Endothelial cell of umbilical vein (primary cell): ENCODE measurements around the gene RWDD4.

Experiments
- EZH2 ChIP-seq: IDR thresholded peaks from 2 replicates; pipeline ENCODE4 v1.6.1; 2012; ENCODE audit warnings: borderline replicate concordance, low read depth, mild to moderate bottlenecking, moderate library complexity, low read length, inconsistent platforms; ENCODE audit not compliant: severe bottlenecking
- FOS ChIP-seq: IDR thresholded peaks from 2 replicates; pipeline ENCODE4 v1.6.1; 2011; ENCODE audit warnings: mild to moderate bottlenecking, low read length, moderate library complexity, borderline replicate concordance; ENCODE audit not compliant: insufficient read depth
- GATA2 ChIP-seq: IDR thresholded peaks from 2 replicates; pipeline ENCODE4 v1.7.0; 2011; ENCODE audit warnings: low read depth, mild to moderate bottlenecking, moderate library complexity, mixed read lengths, low read length; ENCODE audit not compliant: insufficient read length, insufficient read depth
- JUN ChIP-seq: IDR thresholded peaks from 2 replicates; pipeline ENCODE4 v1.6.1; 2011; ENCODE audit warnings: borderline replicate concordance, low read depth; ENCODE audit not compliant: insufficient read length, insufficient read depth
- MYC ChIP-seq: IDR thresholded peaks from one replicate; pipeline ENCODE4 v1.6.1; 2011; ENCODE audit warnings: mild to moderate bottlenecking, low read depth, low read length
- POLR2A ChIP-seq: IDR thresholded peaks from 2 replicates; pipeline ENCODE4 v1.6.1; 2012; ENCODE audit warnings: low read depth, mild to moderate bottlenecking, control low read depth, low read length
- POLR2AphosphoS5 ChIP-seq: IDR thresholded peaks from 2 replicates; pipeline ENCODE4 v1.6.1; 2012; ENCODE audit warnings: low read depth, mild to moderate bottlenecking, control low read depth, low read length, moderate library complexity; ENCODE audit not compliant: insufficient read depth
- TF ChIP-seq, protein P1 (sequence below), 2 donors: IDR thresholded peaks; 1 replicate in 1 of 2; 2 replicates in 1 of 2; pipeline ENCODE4 v1.5.1; 2011; ENCODE audit warnings: low read length in 2 of 2, mild to moderate bottlenecking in 2 of 2, moderate library complexity in 2 of 2, control low read depth in 1 of 2, inconsistent platforms in 1 of 2, low read depth in 1 of 2; ENCODE audit not compliant: insufficient read depth in 1 of 2; ENCODE audit errors: extremely low read depth in 1 of 2
- TF ChIP-seq, protein P2 (sequence below): IDR thresholded peaks from 2 replicates; pipeline ENCODE4 v1.6.1; 2011; ENCODE audit not compliant: insufficient read depth, insufficient read length

DNA sequence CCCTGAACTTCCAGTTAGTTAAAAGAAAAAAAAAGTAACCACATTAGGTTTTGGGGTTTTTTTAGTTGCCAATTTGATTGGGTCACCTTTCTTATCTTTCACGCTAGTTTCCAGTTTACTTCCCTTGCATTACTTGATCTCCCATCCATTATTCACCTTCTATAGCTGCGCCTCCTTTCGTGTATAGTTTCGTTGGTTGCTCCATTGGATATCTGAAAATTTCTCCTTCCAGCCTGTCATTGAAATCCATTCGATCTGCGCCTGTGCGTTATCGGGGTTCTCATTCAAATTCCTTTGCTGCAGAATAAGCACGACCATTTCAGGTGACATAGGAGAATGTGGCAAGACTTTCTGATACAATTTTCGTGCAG, 872 bp upstream of the RWDD4 start:
- TF ChIP-seq POLR2A (no peak), JUN (no peak), POLR2AphosphoS5 (no peak), FOS (no peak), EZH2 (no peak), MYC (no peak), GATA2 (no peak)
- TF ChIP-seq, protein P1, sequence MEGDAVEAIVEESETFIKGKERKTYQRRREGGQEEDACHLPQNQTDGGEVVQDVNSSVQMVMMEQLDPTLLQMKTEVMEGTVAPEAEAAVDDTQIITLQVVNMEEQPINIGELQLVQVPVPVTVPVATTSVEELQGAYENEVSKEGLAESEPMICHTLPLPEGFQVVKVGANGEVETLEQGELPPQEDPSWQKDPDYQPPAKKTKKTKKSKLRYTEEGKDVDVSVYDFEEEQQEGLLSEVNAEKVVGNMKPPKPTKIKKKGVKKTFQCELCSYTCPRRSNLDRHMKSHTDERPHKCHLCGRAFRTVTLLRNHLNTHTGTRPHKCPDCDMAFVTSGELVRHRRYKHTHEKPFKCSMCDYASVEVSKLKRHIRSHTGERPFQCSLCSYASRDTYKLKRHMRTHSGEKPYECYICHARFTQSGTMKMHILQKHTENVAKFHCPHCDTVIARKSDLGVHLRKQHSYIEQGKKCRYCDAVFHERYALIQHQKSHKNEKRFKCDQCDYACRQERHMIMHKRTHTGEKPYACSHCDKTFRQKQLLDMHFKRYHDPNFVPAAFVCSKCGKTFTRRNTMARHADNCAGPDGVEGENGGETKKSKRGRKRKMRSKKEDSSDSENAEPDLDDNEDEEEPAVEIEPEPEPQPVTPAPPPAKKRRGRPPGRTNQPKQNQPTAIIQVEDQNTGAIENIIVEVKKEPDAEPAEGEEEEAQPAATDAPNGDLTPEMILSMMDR (IDR thresholded peaks at IDR 0.05; ENCODE audit: extremely low read depth in 1 of 2, insufficient read depth in 1 of 2, low read depth in 1 of 2, low read length in 2 of 2): no peak
- TF ChIP-seq, protein P2, sequence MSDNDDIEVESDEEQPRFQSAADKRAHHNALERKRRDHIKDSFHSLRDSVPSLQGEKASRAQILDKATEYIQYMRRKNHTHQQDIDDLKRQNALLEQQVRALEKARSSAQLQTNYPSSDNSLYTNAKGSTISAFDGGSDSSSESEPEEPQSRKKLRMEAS: no peak
